ENCODE results near the gene SLC2A13.
"Not testable (repeated sequence)": the region's sequence is repeated elsewhere in the genome, so short reads cannot be mapped to it uniquely, and the experiment has no call there.

SLC2A13 gene

GRCh38 chr12:39922598-39922997 is 183.3 kb downstream of the SLC2A13 start:
- DNase-seq, result not testable (repeated sequence)

GRCh38 chr12:39920647-39921046 is 185.2 kb downstream of the SLC2A13 start:
- no peak for DNase-seq

GRCh38 chr12:39920222-39920621 is 185.7 kb downstream of the SLC2A13 start:
- DNase-seq, result no peak

GRCh38 chr12:39919790-39920189 is 186.1 kb downstream of the SLC2A13 start:
- DNase-seq, result no peak

DNA sequence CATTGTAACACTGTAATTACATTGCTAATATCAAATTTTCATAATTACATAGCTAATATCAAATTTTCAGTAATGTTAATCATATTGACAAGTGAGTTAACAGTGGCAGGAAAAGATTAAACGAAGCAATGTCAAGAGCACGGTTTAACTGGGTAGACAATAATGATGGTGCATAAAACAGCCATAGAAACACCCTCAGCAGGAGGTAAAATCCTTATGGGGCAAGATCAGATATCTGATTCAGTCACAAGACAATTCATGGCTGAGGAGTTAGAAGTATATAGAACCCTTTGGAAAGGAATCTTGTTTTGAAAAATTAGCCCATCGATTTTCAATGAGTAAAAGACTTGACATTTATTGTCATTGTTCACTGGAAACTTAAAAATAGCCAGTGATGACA is 190.6 kb downstream of the SLC2A13 start:
- DNase-seq, result no peak

- no peak for DNase-seq
Observed at GRCh38 chr12:39912211-39912980, 193.5 kb downstream of the SLC2A13 start.

GRCh38 chr12:39906237-39906636 is 199.6 kb downstream of the SLC2A13 start:
- DNase-seq, result no peak

DNA sequence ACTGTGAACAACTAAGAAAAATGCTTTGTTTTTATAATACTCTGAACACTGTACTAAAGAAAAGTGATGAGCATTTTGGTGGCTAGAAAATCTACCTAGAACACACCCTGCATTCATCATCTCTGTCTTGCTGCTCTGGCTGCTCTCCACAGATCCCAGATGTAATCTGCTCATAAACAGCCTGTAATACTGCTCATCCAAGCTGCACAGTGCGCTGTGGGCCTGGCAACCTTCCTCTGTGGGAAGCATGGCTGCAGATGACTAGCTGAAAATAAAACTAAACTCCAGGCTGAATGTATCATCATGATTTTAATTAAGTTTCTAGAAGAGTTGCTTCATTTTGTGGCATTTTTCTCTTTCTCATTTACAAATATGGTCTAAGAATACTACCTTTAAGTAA is 200.7 kb downstream of the SLC2A13 start:
- no peak for DNase-seq

- DNase-seq, result no peak
Observed at GRCh38 chr12:39902821-39903220, 203.1 kb downstream of the SLC2A13 start.

DNA sequence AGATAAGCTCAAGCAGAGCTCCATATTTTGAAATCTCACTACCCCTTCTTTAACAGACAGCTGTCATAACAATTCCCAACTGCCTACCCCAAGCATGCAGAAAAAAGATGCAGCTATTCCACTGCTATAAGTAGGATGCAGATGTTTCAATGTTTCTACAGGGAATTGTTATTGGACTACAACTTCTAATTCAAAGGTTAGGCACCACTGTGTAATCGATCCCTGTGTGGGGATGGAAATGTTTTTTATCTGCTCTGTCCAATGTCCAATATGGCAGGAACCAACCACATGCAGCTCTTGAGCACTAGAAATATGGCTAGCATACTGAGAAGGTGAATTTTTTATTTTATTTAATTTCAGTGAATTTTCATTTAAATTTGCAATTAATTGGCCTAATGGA is 208.6 kb downstream of the SLC2A13 start:
- DNase-seq, result no peak

- DNase-seq, result not testable (repeated sequence)
Observed at GRCh38 chr12:39893388-39893787, 212.5 kb downstream of the SLC2A13 start.

DNA sequence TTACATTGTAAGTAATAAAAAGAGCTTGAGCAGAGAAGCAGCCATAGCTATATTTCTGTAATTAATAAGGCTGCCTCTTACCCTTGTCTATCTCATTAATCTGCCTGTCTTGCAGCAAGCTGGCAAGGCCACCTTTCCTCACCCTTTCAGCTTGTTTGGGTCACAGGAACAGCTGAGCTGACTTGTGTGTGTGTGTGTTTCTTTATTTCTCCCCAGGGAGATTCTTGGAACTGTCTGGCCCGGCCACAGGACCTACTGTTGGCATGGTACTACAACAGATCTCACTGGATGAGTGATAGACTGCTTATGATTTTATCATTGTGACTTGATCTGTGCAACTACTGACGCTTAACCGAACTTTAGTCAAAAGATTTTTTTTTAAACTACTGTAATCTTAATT is 213.7 kb downstream of the SLC2A13 start:
- DNase-seq, result no peak

DNA sequence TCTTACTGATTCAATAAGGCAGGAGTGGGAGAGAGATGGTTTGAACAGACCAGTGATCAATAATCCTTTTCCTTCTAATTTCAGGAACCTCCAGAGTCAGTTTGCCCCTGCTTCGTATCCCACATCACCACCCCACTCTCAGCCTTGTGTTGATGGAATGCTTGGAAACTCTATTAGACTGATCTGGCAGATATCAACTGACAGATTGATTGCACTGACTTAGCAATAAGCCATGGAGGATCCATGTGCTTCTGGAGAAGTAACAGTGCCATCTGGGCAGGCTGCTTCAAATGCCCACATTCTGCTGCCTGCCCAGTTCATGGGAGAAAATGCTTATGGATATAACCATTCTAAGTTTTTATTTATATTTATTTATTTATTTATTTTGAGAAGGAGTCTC is 218.0 kb downstream of the SLC2A13 start:
- DNase-seq, result no peak

DNA sequence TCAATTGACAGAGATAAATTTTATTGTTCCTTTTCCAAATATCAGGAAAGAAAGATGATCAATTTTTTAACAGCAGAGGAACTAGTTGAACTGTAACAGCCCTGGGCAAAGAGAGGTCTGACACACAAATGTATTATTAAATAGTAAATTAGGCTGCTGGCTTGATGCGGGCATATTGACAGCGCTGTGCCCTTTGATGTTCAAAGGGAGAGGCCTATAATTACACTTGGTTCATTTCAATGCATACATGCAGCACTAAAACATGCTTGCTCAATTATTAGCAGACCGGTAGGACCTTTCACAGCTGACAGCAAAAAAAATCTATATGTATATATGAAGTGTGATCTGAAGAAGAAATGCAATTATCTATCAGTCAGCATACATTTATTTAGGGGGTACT is 219.8 kb downstream of the SLC2A13 start:
- no peak for DNase-seq

GRCh38 chr12:39884616-39885125 is 221.2 kb downstream of the SLC2A13 start:
- DNase-seq, result no peak

- no peak for DNase-seq
Observed at GRCh38 chr12:39883411-39883810, 222.5 kb downstream of the SLC2A13 start.

GRCh38 chr12:39878753-39879152 is 227.1 kb downstream of the SLC2A13 start:
- DNase-seq, result no peak

- DNase-seq, result no peak
Observed at GRCh38 chr12:39875721-39876120, 230.2 kb downstream of the SLC2A13 start.

- no peak for DNase-seq
Observed at GRCh38 chr12:39874785-39875184, 231.1 kb downstream of the SLC2A13 start.

GRCh38 chr12:39873065-39873464 is 232.8 kb downstream of the SLC2A13 start:
- DNase-seq, result no peak

DNA sequence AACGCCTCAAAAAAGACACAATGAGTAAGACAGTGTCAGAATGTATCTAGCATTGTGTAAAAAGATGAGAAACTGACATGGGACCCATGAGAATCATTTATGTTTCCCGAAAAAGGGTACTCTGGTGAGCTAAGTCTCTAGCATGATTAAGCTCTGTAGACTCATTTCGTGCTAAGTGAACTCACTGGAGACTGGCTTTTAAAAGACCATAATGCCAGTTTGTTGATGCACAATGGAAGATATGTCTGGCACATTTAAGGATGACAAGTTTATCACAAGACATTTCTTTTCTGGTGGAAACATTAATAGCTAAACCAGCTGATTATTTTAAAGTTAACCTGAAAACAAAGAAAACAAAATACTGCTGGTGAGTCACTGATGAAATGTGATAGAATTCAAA is 233.5 kb downstream of the SLC2A13 start:
- no peak for DNase-seq

DNA sequence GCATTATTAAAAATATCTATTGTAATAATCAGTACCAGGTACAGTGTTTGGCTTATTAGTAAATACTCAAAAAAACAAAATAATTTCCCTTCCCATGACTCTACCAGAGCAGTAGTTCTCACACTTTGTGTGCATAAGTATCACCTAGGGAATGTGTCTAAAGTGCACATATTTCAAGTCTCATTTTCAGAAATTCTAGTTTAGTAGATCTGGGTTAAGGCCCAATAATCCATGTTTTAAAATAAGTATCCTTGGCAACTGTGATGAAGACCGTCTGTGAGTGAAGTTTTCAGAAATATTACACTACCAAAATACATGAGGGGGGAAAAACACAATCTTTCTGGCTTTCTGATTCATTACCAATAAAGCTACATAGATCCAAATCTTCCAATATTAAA is 237.6 kb downstream of the SLC2A13 start:
- no peak for DNase-seq

- no peak for DNase-seq
Observed at GRCh38 chr12:39867631-39868327, 238.1 kb downstream of the SLC2A13 start.

DNA sequence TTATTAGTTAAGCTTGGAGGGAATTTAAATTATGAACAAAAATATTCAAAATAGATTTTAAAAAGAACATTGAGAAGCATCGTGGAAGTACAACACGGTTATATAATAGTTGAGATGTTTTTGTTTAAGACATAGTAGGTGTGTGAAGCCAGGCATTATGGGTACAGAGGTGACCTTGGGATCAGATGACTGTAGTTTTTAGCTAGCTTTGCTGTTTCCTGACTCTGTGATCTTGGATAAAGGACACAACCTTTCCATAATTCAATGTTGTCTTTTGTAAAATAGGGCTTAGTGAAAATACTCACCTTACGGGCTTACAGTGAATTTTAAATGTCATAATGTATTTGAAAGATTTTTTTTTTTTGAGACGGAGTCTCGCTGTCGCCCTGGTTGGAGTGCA is 239.7 kb downstream of the SLC2A13 start:
- DNase-seq, result no peak
